HepG2 (cell line): ENCODE measurements around the gene IFNAR1. TPM values are rescaled to one million over a fixed set of nuclear protein-coding genes. Genes with fewer than 3 reads are reported as not detected.

Source experiments
- ATAC-seq: fragments of 200-7000 bp; cut with Tn5 transposase; 3 replicates; pipeline ENCODE4 v1.9.1; 2020; ENCODE audit warnings: mild to moderate bottlenecking, moderate library complexity
- BruUV-seq: library from RNA; stranded (reverse); fragments of 400-500 nt; replicated peaks from 2 replicates; lab custom pipeline; 2021; lab: Mats Ljungman, UMichigan
- CTCF ChIA-PET: fragments of 300-600 bp; formaldehyde crosslinking; extraction: SDS; loops from one replicate; lab custom pipeline; 2021; ENCODE audit warnings: low total read pairs, inconsistent platforms, low intra/inter-chr PET ratio; lab: Yijun Ruan, JAX
- POLR2A ChIA-PET: fragments of 350-600 bp; sonication (Branson Sonifier 250); formaldehyde crosslinking; loops from one replicate; lab custom pipeline; 2020; ENCODE audit warnings: antibody characterized with exemption, inconsistent platforms; lab: Yijun Ruan, JAX
- DNase-seq: peaks from one replicate; pipeline ENCODE4 v3.0.0-alpha.2; 2015; ENCODE audit warnings: low spot score
- FAIRE-seq: peaks from 3 replicates; lab custom pipeline; 2011; peaks lifted over from hg19 to GRCh38; lab: Jason Lieb, UNC
- H2AFZ ChIP-seq: one replicate; pipeline ENCODE4 v1.6.1; 2011; ENCODE audit warnings: low read length, inconsistent platforms
- H3K27ac ChIP-seq: fragments of 300-600 bp; 3 replicates; pipeline ENCODE4 v1.8.0; 2011; ENCODE audit warnings: mixed run types, mild to moderate bottlenecking, mixed read lengths, low read length, inconsistent platforms; ENCODE audit not compliant: insufficient read depth; ENCODE audit errors: extremely low read length
- H3K27me3 ChIP-seq, 2 experiments: fragments of 200-600 bp in 1 of 2; 2 replicates in 1 of 2; 3 replicates in 1 of 2; pipeline versions ENCODE4 v1.6.0 to v1.8.0; 2011; ENCODE audit warnings: low read length in 2 of 2, mild to moderate bottlenecking in 2 of 2, moderate library complexity in 2 of 2, inconsistent platforms in 1 of 2; ENCODE audit not compliant: insufficient read depth in 2 of 2, control insufficient read depth in 1 of 2
- H3K36me3 ChIP-seq, 2 experiments: fragments of 200-600 bp in 1 of 2; replicated peaks in 1 of 2; 2 replicates in 1 of 2; 3 replicates in 1 of 2; pipeline versions ENCODE4 v1.5.1 to v1.8.0; 2011; ENCODE audit warnings: low read length in 2 of 2, inconsistent platforms in 1 of 2; ENCODE audit not compliant: insufficient read depth in 2 of 2, control insufficient read depth in 1 of 2
- H3K4me1 ChIP-seq: 2 replicates; pipeline ENCODE4 v1.5.1; 2012; ENCODE audit warnings: low read length, inconsistent platforms; ENCODE audit not compliant: insufficient read depth
- H3K4me2 ChIP-seq: 2 replicates; pipeline ENCODE4 v1.6.0; 2011; ENCODE audit warnings: low read depth, low read length, inconsistent platforms
- H3K4me3 ChIP-seq, 3 experiments: fragments of 200-600 bp in 1 of 3; sonication (generic), shearing (Covaris generic) in 1 of 3; replicated peaks in 1 of 3; 2 replicates each; pipeline ENCODE4 v1.5.1; 2011 to 2016; ENCODE audit warnings: low read length in 3 of 3, inconsistent platforms in 2 of 3, low read depth in 2 of 3, mild to moderate bottlenecking in 2 of 3, control low read depth in 1 of 3, mixed read lengths in 1 of 3; ENCODE audit not compliant: insufficient read depth in 1 of 3
- H3K79me2 ChIP-seq: one replicate; pipeline ENCODE4 v1.6.1; 2011; ENCODE audit warnings: low read length, inconsistent platforms; ENCODE audit not compliant: insufficient read depth
- H3K9ac ChIP-seq: 2 replicates; pipeline ENCODE4 v1.6.0; 2011; ENCODE audit warnings: mild to moderate bottlenecking, low read depth, low read length, inconsistent platforms; ENCODE audit not compliant: insufficient read depth
- H3K9me3 ChIP-seq: 2 replicates; pipeline ENCODE4 v1.5.1; 2012; ENCODE audit warnings: mild to moderate bottlenecking, low read length
- H4K20me1 ChIP-seq: 2 replicates; pipeline ENCODE4 v1.6.0; 2011; ENCODE audit warnings: inconsistent platforms, mild to moderate bottlenecking, low read length, moderate library complexity; ENCODE audit not compliant: insufficient read depth
- HNRNPK ChIP-seq: fragments of 200-400 bp; formaldehyde crosslinking; IDR thresholded peaks from 2 replicates; pipeline ENCODE4 v1.6.1; 2018; ENCODE audit warnings: low read length, low read depth, moderate library complexity, mild to moderate bottlenecking; ENCODE audit not compliant: poor library complexity, severe bottlenecking
- POLR2G ChIP-seq: fragments of 200-400 bp; formaldehyde crosslinking; IDR thresholded peaks from 2 replicates; pipeline ENCODE4 v1.6.1; 2018; ENCODE audit warnings: mild to moderate bottlenecking, low read depth, low read length, moderate library complexity
- ZBTB44 ChIP-seq: sonication (generic); formaldehyde crosslinking; IDR thresholded peaks from 2 replicates; pipeline ENCODE4 v1.4.0; 2020; ENCODE audit warnings: missing genetic modification reagents
- ZNF816 ChIP-seq: sonication (generic); formaldehyde crosslinking; IDR thresholded peaks from 2 replicates; pipeline ENCODE4 v1.8.0; 2022; ENCODE audit warnings: missing genetic modification reagents, mild to moderate bottlenecking, borderline replicate concordance
- WGBS: methylation state at CpG from one replicate; pipeline ENCODE4 v1.1.6; 2017; ENCODE audit warnings: low lambda C conversion rate; 5-methylcytosine and 5-hydroxymethylcytosine counted together
- in situ Hi-C: cut with HindIII; loops from 2 replicates; pipeline ENCODE4 v1.10.0; 2017; ENCODE audit warnings: low pct_unique_long_range_greater_than_20kb; ENCODE audit not compliant: extremely low pct_ligation_motif_present
- intact Hi-C: fragments of 100-400 bp; cut with micrococcal nuclease; formaldehyde crosslinking; loops from one replicate; pipeline ENCODE4 v1.10.0; 2022; ENCODE audit not compliant: unreplicated experiment
- polyA plus RNA-seq, 8 experiments: library from polyadenylated mRNA; depleted of rRNA in 3 of 8; stranded (reverse) in 7 of 8; unstranded in 1 of 8; fragments of >200 nt; fragmentation: Illumina TruSeq in 4 of 8; extraction: Trizol in 4 of 8; gene quantifications; 2 replicates each; pipeline versions ENCODE4 v1.2.1 to v1.2.3, GENCODE V29; 2011 to 2016; ENCODE audit warnings: low read depth in 4 of 8, missing spikeins in 1 of 8, mixed read lengths in 1 of 8; ENCODE audit not compliant: insufficient read depth in 1 of 8
- total RNA-seq, 5 experiments: library from RNA; depleted of rRNA; stranded (reverse); fragments of >200 nt; fragmentation: Illumina TruSeq; extraction: Trizol; gene quantifications; 2 replicates each; pipeline ENCODE4 v1.2.3, GENCODE V29; 2016; ENCODE audit warnings: low read depth in 1 of 5
- TF ChIP-seq, protein P1 (sequence below): IDR thresholded peaks from 2 replicates; pipeline ENCODE4 v1.6.1; 2016; ENCODE audit warnings: missing genetic modification reagents, missing compliant biosample characterization

Gene IFNAR1
- total and polyA plus RNA-seq, 2 of the 13 experiments (the other 11 are each of a cell fraction or from before 2014, with no cell fraction given): 6.7 to 9.3 TPM

DNA sequence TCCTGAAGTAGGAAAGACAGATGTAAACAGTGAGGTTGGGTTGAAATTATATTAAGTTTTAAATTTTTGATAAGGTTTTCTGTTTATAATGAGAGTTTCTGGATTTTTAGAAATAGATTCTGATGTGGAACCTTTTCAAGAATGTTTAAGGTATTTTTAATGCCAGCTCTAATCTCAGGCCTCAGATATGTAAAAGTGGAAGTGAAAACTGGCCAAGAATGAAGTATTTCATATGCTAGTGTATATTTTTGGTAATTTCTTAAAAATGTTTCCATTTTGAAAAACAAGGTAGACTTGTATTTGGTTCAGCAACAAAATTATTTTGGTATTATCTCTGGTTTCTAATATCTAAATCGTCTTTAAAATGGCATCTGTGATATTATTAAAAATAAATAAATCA, 14.4 kb downstream of the IFNAR1 start:
- TF ChIP-seq ZBTB44 (no peak), POLR2G (no peak)
- TF ChIP-seq, protein P1, sequence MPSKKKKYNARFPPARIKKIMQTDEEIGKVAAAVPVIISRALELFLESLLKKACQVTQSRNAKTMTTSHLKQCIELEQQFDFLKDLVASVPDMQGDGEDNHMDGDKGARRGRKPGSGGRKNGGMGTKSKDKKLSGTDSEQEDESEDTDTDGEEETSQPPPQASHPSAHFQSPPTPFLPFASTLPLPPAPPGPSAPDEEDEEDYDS: no peak
- H3K9me3 ChIP-seq: no peaks in the 10 kb centered on the region
- no peaks in the 10 kb centered on the region for H3K27me3 ChIP-seq
- 94% methylated on average over 1 of the region's 1 CpG for WGBS
- no peak overlapping the region for H2AFZ ChIP-seq
- H3K79me2 ChIP-seq: peaks cover 2% of the 10 kb centered on the region
- no peak overlapping the region for H3K4me2 ChIP-seq
- POLR2A ChIA-PET: no interaction called here
- H3K4me1 ChIP-seq: no peaks in the 10 kb centered on the region
- no peak overlapping the region for H3K9ac ChIP-seq
- no peaks in the 10 kb centered on the region for H4K20me1 ChIP-seq
- no peak overlapping the region for H3K27ac ChIP-seq
- ATAC-seq (no peak), DNase-seq (no peak), FAIRE-seq (no peak)
- CTCF ChIA-PET: no interaction called here
- intact Hi-C loops: no loop called here
- no TSS peak for BruUV-seq
- peaks cover 8 to 32% of the 10 kb centered on the region in 2 experiments; a peak in 4 of 5 replicates for H3K36me3 ChIP-seq
- in situ Hi-C loops: no loop called here
- no peak overlapping the region for H3K4me3 ChIP-seq

DNA sequence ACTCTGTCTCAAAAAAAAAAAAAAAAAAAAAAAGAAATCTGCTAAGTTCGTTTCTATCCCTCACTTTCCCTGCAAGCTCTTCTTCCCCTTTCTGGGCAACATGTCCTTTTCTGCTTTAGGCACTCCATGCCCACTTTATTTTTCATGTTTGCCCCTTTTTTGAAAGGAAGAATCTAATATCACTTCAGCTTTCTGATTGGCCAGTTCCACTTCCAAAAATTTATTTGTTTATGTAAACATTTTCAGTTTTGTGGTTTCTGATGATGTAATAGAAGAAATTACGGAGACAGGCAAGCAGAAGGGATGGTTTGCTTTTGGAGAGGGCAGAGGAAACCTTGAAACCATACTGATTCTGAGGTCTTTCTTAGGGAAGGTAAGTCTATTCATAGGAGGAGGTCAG, 15.1 kb downstream of the IFNAR1 start:
- no peak for DNase-seq
- intact Hi-C loops (no loop called here), in situ Hi-C loops (loop anchor here (10.0 kb wide), 1 partner anchor 105 kb away; no protein-coding TSS in a partner anchor)
- Histone ChIP-seq H3K36me3 (peaks cover 8 to 35% of the 10 kb centered on the region in 2 experiments; a peak in 4 of 5 replicates), H3K4me2 (no peak overlapping the region), H2AFZ (no peak overlapping the region), H3K27me3 (no peaks in the 10 kb centered on the region), H3K9me3 (no peaks in the 10 kb centered on the region), H3K4me3 (no peak overlapping the region), H3K27ac (no peak overlapping the region), H3K4me1 (no peaks in the 10 kb centered on the region), H3K9ac (no peak overlapping the region), H3K79me2 (peaks cover 2% of the 10 kb centered on the region), H4K20me1 (no peaks in the 10 kb centered on the region)
- ChIA-PET CTCF (no interaction called here), POLR2A (no interaction called here)
- no TSS peak for BruUV-seq
- no peak for TF ChIP-seq HNRNPK
- TF ChIP-seq ZNF816 (CRISPR knock-in tag): no peak
- 82% methylated on average over 2 of the region's 2 CpGs for WGBS
- ATAC-seq: no peak
- FAIRE-seq: no peak
